ENCODE data around the gene ENTPD2.
"Not testable (repeated sequence)": the region's sequence is repeated elsewhere in the genome, so short reads cannot be mapped to it uniquely, and the experiment has no call there.

GRCh38 chr9:137004285-137004684 lies 49.6 kb downstream of the ENTPD2 start:
- TF ChIP-seq POLR2AphosphoS5 (IDR thresholded peaks at IDR 0.05; ENCODE audit: insufficient read depth, low read depth, low read length); EZH2 (IDR thresholded peaks at IDR 0.05; ENCODE audit: borderline replicate concordance, low read depth, low read length, severe bottlenecking); FOS (IDR thresholded peaks at IDR 0.05; ENCODE audit: borderline replicate concordance, insufficient read depth, low read length); POLR2A (IDR thresholded peaks at IDR 0.05; ENCODE audit: low read depth, low read length); MAX (IDR thresholded peaks at IDR 0.05; ENCODE audit: insufficient read depth, insufficient read length); GATA2 (IDR thresholded peaks at IDR 0.05; ENCODE audit: insufficient read depth, insufficient read length, low read depth, low read length); MYC (IDR thresholded peaks at IDR 0.05; ENCODE audit: low read depth, low read length): not testable (repeated sequence)
- peak; percentile 7 to 27 for TF ChIP-seq CTCF (IDR thresholded peaks at IDR 0.05; ENCODE audit: extremely low read depth in 1 of 2, insufficient read depth in 1 of 2, low read depth in 1 of 2, low read length in 2 of 2)
